Type B pancreatic cell (in vitro differentiated cells): ENCODE data around the gene ALG5. TPM values are rescaled to one million over a fixed set of nuclear protein-coding genes. Genes with fewer than 3 reads are reported as not detected.

Source experiments
- DNase-seq: peaks from one replicate; pipeline ENCODE4 v3.0.0; 2021; ENCODE audit warnings: mixed read lengths; ENCODE audit not compliant: unreplicated experiment; ENCODE audit errors: extremely low spot score
- H3K27ac Mint-ChIP-seq: 2 replicates; pipeline ENCODE4 v1.8.0; 2021; ENCODE audit warnings: mild to moderate bottlenecking, mixed read lengths
- H3K27me3 Mint-ChIP-seq: 2 replicates; pipeline ENCODE4 v1.8.0; 2021; ENCODE audit warnings: mixed read lengths
- H3K36me3 Mint-ChIP-seq: 2 replicates; pipeline ENCODE4 v1.8.0; 2021; ENCODE audit warnings: mixed read lengths
- H3K4me1 Mint-ChIP-seq: one replicate; pipeline ENCODE4 v1.8.0; 2021; ENCODE audit warnings: mixed read lengths; ENCODE audit not compliant: unreplicated experiment
- H3K4me3 Mint-ChIP-seq: 2 replicates; pipeline ENCODE4 v1.8.0; 2021; ENCODE audit warnings: mild to moderate bottlenecking, mixed read lengths
- H3K9me3 Mint-ChIP-seq: 2 replicates; pipeline ENCODE4 v1.8.0; 2021; ENCODE audit warnings: mixed read lengths
- CTCF ChIP-seq: fragments of 200-600 bp; sonication (generic); conservative IDR thresholded peaks from 2 replicates; pipeline ENCODE4 v1.5.0; 2021; ENCODE audit warnings: antibody characterized with exemption, mild to moderate bottlenecking
- long read RNA-seq: library from polyadenylated mRNA; unstranded; transcript quantifications from one replicate; pipeline ENCODE4 v2.0.0, GENCODE V29; 2020
- total RNA-seq: library from RNA; stranded (reverse); gene quantifications from 2 replicates; pipeline ENCODE4 v1.2.1, GENCODE V29; 2021; ENCODE audit warnings: low replicate concordance

The ALG5 gene
- total RNA-seq, result 36.2 and 37.7 TPM in 2 replicates
- long read RNA-seq, transcript ALG5-201 (10 exons, 1,154 nt), result major isoform, 166 of 191 reads
- long read RNA-seq, partial matches to known transcripts, result 2 of 191 reads
- long read RNA-seq, other reads (novel, unspliced or antisense), result 23 of 191 reads

GRCh38 chr13:36999054-36999714 is at the start of gene ALG5:
Gene ALG5, minus strand, starts transcription at chr13:36999340. Its CDS starts 40 bp downstream, at chr13:36999300.
- peaks cover 20% of the 10 kb centered on the region for H3K4me1 Mint-ChIP-seq
- peak within 1 kb of the TSS; percentile 100 for H3K4me3 Mint-ChIP-seq
- DNase-seq, result peak; percentile 95
- peak; percentile 98 for TF ChIP-seq CTCF
- H3K36me3 Mint-ChIP-seq, result peaks cover 3% of the 10 kb centered on the region
- peak within 1 kb of the TSS; percentile 99 for H3K27ac Mint-ChIP-seq
- no peaks in the 10 kb centered on the region for H3K27me3 Mint-ChIP-seq
- H3K9me3 Mint-ChIP-seq, result no peaks in the 10 kb centered on the region

- Mint-ChIP-seq H3K36me3 (peaks cover 17% of the 10 kb centered on the region), H3K4me1 (no peaks in the 10 kb centered on the region), H3K27me3 (no peaks in the 10 kb centered on the region), H3K9me3 (no peaks in the 10 kb centered on the region), H3K27ac (no peak overlapping the region), H3K4me3 (no peak overlapping the region)
- no peak for DNase-seq
- no peak for TF ChIP-seq CTCF
These were observed 48.7 kb upstream of the ALG5 start for GRCh38 chr13:37047846-37048245.

- Mint-ChIP-seq H3K9me3 (no peaks in the 10 kb centered on the region), H3K36me3 (peaks cover 18% of the 10 kb centered on the region), H3K27ac (no peak overlapping the region), H3K4me3 (no peak overlapping the region), H3K4me1 (no peaks in the 10 kb centered on the region), H3K27me3 (no peaks in the 10 kb centered on the region)
- no peak for TF ChIP-seq CTCF
- no peak for DNase-seq
These were observed 47.9 kb upstream of the ALG5 start for GRCh38 chr13:37047032-37047431.

GRCh38 chr13:37046062-37046461 is 46.9 kb upstream of the ALG5 start:
- Mint-ChIP-seq H3K27ac (no peak overlapping the region), H3K9me3 (no peaks in the 10 kb centered on the region), H3K36me3 (peaks cover 19% of the 10 kb centered on the region), H3K4me3 (no peak overlapping the region), H3K4me1 (no peaks in the 10 kb centered on the region), H3K27me3 (no peaks in the 10 kb centered on the region)
- no peak for DNase-seq
- TF ChIP-seq CTCF, result no peak

- TF ChIP-seq CTCF, result no peak
- Mint-ChIP-seq H3K36me3 (peaks cover 29% of the 10 kb centered on the region), H3K27ac (no peak overlapping the region), H3K4me3 (no peak overlapping the region), H3K27me3 (no peaks in the 10 kb centered on the region), H3K9me3 (no peaks in the 10 kb centered on the region), H3K4me1 (no peaks in the 10 kb centered on the region)
- DNase-seq, result no peak
These were observed 41.6 kb upstream of the ALG5 start for GRCh38 chr13:37040789-37041188.
